A549 (cell line): ENCODE data around the gene SPSB2.

ENCODE experiments used
- CEBPB ChIP-seq, 2 experiments: fragments of >200 bp in 1 of 2; sonication (Bioruptor Twin) in 1 of 2; formaldehyde crosslinking in 1 of 2; IDR thresholded peaks; 2 replicates each; pipeline ENCODE4 v1.6.1; 2012 to 2016
- FOSL2 ChIP-seq, 2 experiments: fragments of 450-650 bp in 1 of 2; fragments of >200 bp in 1 of 2; sonication (Bioruptor Twin) in 1 of 2; formaldehyde crosslinking; IDR thresholded peaks; 2 replicates each; pipeline versions ENCODE4 v1.5.0 to v1.6.1; 2016 to 2020; ENCODE audit warnings: mild to moderate bottlenecking in 1 of 2, moderate library complexity in 1 of 2
- HMGXB4 ChIP-seq: fragments of 250-450 bp; sonication (Bioruptor Pico); IDR thresholded peaks from 2 replicates; pipeline ENCODE4 v1.5.0; 2021; ENCODE audit warnings: mild to moderate bottlenecking, moderate library complexity, borderline replicate concordance
- HOXA7 ChIP-seq: fragments of 250-450 bp; sonication (Bioruptor Pico); IDR thresholded peaks from 2 replicates; pipeline ENCODE4 v1.5.0; 2020; ENCODE audit warnings: mild to moderate bottlenecking, moderate library complexity
- MAX ChIP-seq: IDR thresholded peaks from 2 replicates; pipeline ENCODE4 v1.6.1; 2012
- NFE2L2 ChIP-seq: fragments of 150-350 bp; conservative IDR thresholded peaks from 2 replicates; pipeline ENCODE4 v1.6.1; 2014; ENCODE audit warnings: low read length
- RAD21 ChIP-seq, 2 experiments: fragments of >200 bp in 1 of 2; sonication (Bioruptor Twin) in 1 of 2; formaldehyde crosslinking in 1 of 2; IDR thresholded peaks in 1 of 2; conservative IDR thresholded peaks in 1 of 2; 2 replicates in 1 of 2; 3 replicates in 1 of 2; pipeline ENCODE4 v1.6.1; 2012 to 2018; ENCODE audit warnings: inconsistent platforms in 1 of 2
- TF ChIP-seq, protein P1 (sequence below): fragments of >200 bp; sonication (Bioruptor Twin); formaldehyde crosslinking; IDR thresholded peaks from 3 replicates; pipeline ENCODE4 v1.5.1; 2016

GRCh38 chr12:6836851-6837250, 36.3 kb downstream of the SPSB2 start:
- TF ChIP-seq FOSL2 (IDR thresholded peaks at IDR 0.05) = no peak
- no peak for TF ChIP-seq FOSL2 (CRISPR knock-in tag; IDR thresholded peaks at IDR 0.05)
- no peak for TF ChIP-seq MAX
- TF ChIP-seq HMGXB4 = no peak
- TF ChIP-seq, protein P1, sequence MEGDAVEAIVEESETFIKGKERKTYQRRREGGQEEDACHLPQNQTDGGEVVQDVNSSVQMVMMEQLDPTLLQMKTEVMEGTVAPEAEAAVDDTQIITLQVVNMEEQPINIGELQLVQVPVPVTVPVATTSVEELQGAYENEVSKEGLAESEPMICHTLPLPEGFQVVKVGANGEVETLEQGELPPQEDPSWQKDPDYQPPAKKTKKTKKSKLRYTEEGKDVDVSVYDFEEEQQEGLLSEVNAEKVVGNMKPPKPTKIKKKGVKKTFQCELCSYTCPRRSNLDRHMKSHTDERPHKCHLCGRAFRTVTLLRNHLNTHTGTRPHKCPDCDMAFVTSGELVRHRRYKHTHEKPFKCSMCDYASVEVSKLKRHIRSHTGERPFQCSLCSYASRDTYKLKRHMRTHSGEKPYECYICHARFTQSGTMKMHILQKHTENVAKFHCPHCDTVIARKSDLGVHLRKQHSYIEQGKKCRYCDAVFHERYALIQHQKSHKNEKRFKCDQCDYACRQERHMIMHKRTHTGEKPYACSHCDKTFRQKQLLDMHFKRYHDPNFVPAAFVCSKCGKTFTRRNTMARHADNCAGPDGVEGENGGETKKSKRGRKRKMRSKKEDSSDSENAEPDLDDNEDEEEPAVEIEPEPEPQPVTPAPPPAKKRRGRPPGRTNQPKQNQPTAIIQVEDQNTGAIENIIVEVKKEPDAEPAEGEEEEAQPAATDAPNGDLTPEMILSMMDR = no peak
- no peak for TF ChIP-seq NFE2L2
- no peak for TF ChIP-seq CEBPB (IDR thresholded peaks at IDR 0.05)
- no peak for TF ChIP-seq RAD21 (conservative IDR thresholded peaks at IDR 0.05 in 1 of 2, IDR thresholded peaks at IDR 0.05 in 1 of 2)
- no peak for TF ChIP-seq HOXA7 (CRISPR knock-in tag)
